Neural cell (in vitro differentiated cells): Measurements from ENCODE around the gene SLC7A6OS. TPM values are rescaled to one million over a fixed set of nuclear protein-coding genes. Genes with fewer than 3 reads are reported as not detected.

Source experiments
- H2AFZ ChIP-seq: fragments of 200-600, 300-800 bp; sonication (generic), shearing (Covaris generic); 2 replicates; pipeline ENCODE4 v1.6.0; 2014; ENCODE audit warnings: low read depth, mild to moderate bottlenecking, antibody characterized with exemption, low read length, moderate library complexity
- H3F3A ChIP-seq: fragments of 200-600 bp; shearing (Covaris generic); 2 replicates; pipeline ENCODE4 v1.6.1; 2016; ENCODE audit warnings: mild to moderate bottlenecking, moderate library complexity, mixed read lengths, antibody characterized with exemption, low read length; ENCODE audit not compliant: insufficient read depth, poor library complexity, severe bottlenecking
- H3K27ac ChIP-seq: fragments of 200-600, 300-800 bp; sonication (generic), shearing (Covaris generic); 2 replicates; pipeline ENCODE4 v1.5.1; 2014; ENCODE audit warnings: mild to moderate bottlenecking, low read length, moderate library complexity
- H3K27me3 ChIP-seq: fragments of 300-800, 200-600 bp; sonication (generic), shearing (Covaris generic); 2 replicates; pipeline ENCODE4 v1.6.0; 2014; ENCODE audit warnings: mild to moderate bottlenecking, low read depth, low read length, moderate library complexity; ENCODE audit not compliant: insufficient read depth
- H3K36me3 ChIP-seq: fragments of 300-800, 200-600 bp; sonication (generic), shearing (Covaris generic); 2 replicates; pipeline ENCODE4 v1.5.1; 2014; ENCODE audit warnings: mild to moderate bottlenecking, antibody characterized with exemption, low read length, moderate library complexity; ENCODE audit not compliant: insufficient read depth
- H3K4me2 ChIP-seq: fragments of 300-800, 200-600 bp; sonication (generic), shearing (Covaris generic); 2 replicates; pipeline ENCODE4 v1.6.0; 2014; ENCODE audit warnings: mild to moderate bottlenecking, low read length
- H3K4me3 ChIP-seq: fragments of 300-800, 200-600 bp; sonication (generic), shearing (Covaris generic); 2 replicates; pipeline ENCODE4 v1.5.1; 2014; ENCODE audit warnings: mild to moderate bottlenecking, low read length, moderate library complexity
- H3K79me2 ChIP-seq: fragments of 200-600 bp; shearing (Covaris generic); replicated peaks from 2 replicates; pipeline ENCODE4 v1.6.0; 2014; ENCODE audit warnings: mild to moderate bottlenecking, low read length, moderate library complexity; ENCODE audit not compliant: insufficient read depth
- H3K9ac ChIP-seq: fragments of 300-800, 200-600 bp; sonication (generic), shearing (Covaris generic); 2 replicates; pipeline ENCODE4 v1.6.1; 2016; ENCODE audit warnings: mild to moderate bottlenecking, low read length, mixed read lengths
- H3K9me2 ChIP-seq: fragments of 200-600 bp; shearing (Covaris generic); 2 replicates; pipeline ENCODE4 v1.6.1; 2016; ENCODE audit warnings: mild to moderate bottlenecking, low read length, mixed read lengths; ENCODE audit not compliant: insufficient read depth
- H3K9me3 ChIP-seq: fragments of 200-600, 300-800 bp; sonication (generic), shearing (Covaris generic); 2 replicates; pipeline ENCODE4 v1.6.1; 2016; ENCODE audit warnings: mild to moderate bottlenecking, mixed run types, low read length, moderate library complexity, mixed read lengths
- H4K20me1 ChIP-seq: fragments of 200-600 bp; shearing (Covaris generic); 2 replicates; pipeline ENCODE4 v1.6.1; 2016; ENCODE audit warnings: mild to moderate bottlenecking, mixed run types; ENCODE audit not compliant: insufficient read depth
- EP300 ChIP-seq: fragments of 450-650 bp; conservative IDR thresholded peaks from 2 replicates; pipeline ENCODE4 v1.6.1; 2014; ENCODE audit warnings: antibody characterized with exemption, mild to moderate bottlenecking, moderate library complexity; ENCODE audit not compliant: poor library complexity, severe bottlenecking
- EZH2 ChIP-seq: fragments of 200-600, 300-800 bp; shearing (Covaris generic), sonication (generic); IDR thresholded peaks from 2 replicates; pipeline ENCODE4 v1.6.1; 2014; ENCODE audit warnings: antibody characterized with exemption, low read length, borderline replicate concordance, mild to moderate bottlenecking; ENCODE audit not compliant: insufficient read depth, poor library complexity, severe bottlenecking
- MXI1 ChIP-seq: fragments of 450-650 bp; conservative IDR thresholded peaks from 2 replicates; pipeline ENCODE4 v1.6.1; 2014; ENCODE audit warnings: antibody characterized with exemption, mild to moderate bottlenecking; ENCODE audit not compliant: poor library complexity, severe bottlenecking
- POLR2AphosphoS5 ChIP-seq: IDR thresholded peaks from 2 replicates; pipeline ENCODE4 v1.6.1; 2012
- RAD21 ChIP-seq: fragments of 450-650 bp; conservative IDR thresholded peaks from 2 replicates; pipeline ENCODE4 v1.6.1; 2014; ENCODE audit warnings: antibody characterized with exemption, mild to moderate bottlenecking, moderate library complexity
- REST ChIP-seq: IDR thresholded peaks from 2 replicates; pipeline ENCODE4 v1.6.1; 2012; ENCODE audit warnings: borderline replicate concordance
- SMC3 ChIP-seq: fragments of 450-650 bp; conservative IDR thresholded peaks from 2 replicates; pipeline ENCODE4 v1.6.1; 2014; ENCODE audit warnings: antibody characterized with exemption, mild to moderate bottlenecking, moderate library complexity; ENCODE audit not compliant: poor library complexity
- TAF1 ChIP-seq: IDR thresholded peaks from 2 replicates; pipeline ENCODE4 v1.6.1; 2012; ENCODE audit warnings: low read depth
- polyA plus RNA-seq: library from polyadenylated mRNA; depleted of rRNA; stranded (reverse); fragments of >200 nt; gene quantifications from 2 replicates; pipeline ENCODE4 v1.2.3, GENCODE V29; 2014
- TF ChIP-seq, protein P1 (sequence below): fragments of 450-650 bp; IDR thresholded peaks from 2 replicates; pipeline ENCODE4 v1.5.1; 2014; ENCODE audit warnings: antibody characterized with exemption, mild to moderate bottlenecking, moderate library complexity; ENCODE audit not compliant: poor library complexity, severe bottlenecking

The SLC7A6OS gene
- polyA plus RNA-seq, 1 donor from 2014 or later: 21.3 TPM

GRCh38 chr16:68272507-68273209, 38.1 kb downstream of the SLC7A6OS start:
- no peaks in the 10 kb centered on the region for H4K20me1 ChIP-seq
- no peaks in the 10 kb centered on the region for H3F3A ChIP-seq
- no peak overlapping the region for H3K9ac ChIP-seq
- H3K36me3 ChIP-seq: no peaks in the 10 kb centered on the region
- no peak overlapping the region for H3K27ac ChIP-seq
- H2AFZ ChIP-seq: no peak overlapping the region
- no peak overlapping the region for H3K4me3 ChIP-seq
- no peaks in the 10 kb centered on the region for H3K9me3 ChIP-seq
- H3K27me3 ChIP-seq: no peaks in the 10 kb centered on the region
- TF ChIP-seq REST (no peak), POLR2AphosphoS5 (no peak), TAF1 (no peak), RAD21 (no peak), SMC3 (no peak), EZH2 (no peak), EP300 (no peak), MXI1 (no peak)
- TF ChIP-seq, protein P1, sequence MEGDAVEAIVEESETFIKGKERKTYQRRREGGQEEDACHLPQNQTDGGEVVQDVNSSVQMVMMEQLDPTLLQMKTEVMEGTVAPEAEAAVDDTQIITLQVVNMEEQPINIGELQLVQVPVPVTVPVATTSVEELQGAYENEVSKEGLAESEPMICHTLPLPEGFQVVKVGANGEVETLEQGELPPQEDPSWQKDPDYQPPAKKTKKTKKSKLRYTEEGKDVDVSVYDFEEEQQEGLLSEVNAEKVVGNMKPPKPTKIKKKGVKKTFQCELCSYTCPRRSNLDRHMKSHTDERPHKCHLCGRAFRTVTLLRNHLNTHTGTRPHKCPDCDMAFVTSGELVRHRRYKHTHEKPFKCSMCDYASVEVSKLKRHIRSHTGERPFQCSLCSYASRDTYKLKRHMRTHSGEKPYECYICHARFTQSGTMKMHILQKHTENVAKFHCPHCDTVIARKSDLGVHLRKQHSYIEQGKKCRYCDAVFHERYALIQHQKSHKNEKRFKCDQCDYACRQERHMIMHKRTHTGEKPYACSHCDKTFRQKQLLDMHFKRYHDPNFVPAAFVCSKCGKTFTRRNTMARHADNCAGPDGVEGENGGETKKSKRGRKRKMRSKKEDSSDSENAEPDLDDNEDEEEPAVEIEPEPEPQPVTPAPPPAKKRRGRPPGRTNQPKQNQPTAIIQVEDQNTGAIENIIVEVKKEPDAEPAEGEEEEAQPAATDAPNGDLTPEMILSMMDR: no peak
- H3K79me2 ChIP-seq: no peaks in the 10 kb centered on the region
- no peaks in the 10 kb centered on the region for H3K9me2 ChIP-seq
- H3K4me2 ChIP-seq: no peak overlapping the region

- TF ChIP-seq TAF1 (no peak), POLR2AphosphoS5 (no peak), SMC3 (no peak), EZH2 (no peak), EP300 (no peak), RAD21 (no peak), MXI1 (no peak), REST (no peak)
- TF ChIP-seq, protein P1: no peak
- H3K9me3 ChIP-seq: no peaks in the 10 kb centered on the region
- H3K36me3 ChIP-seq: no peaks in the 10 kb centered on the region
- no peaks in the 10 kb centered on the region for H3K79me2 ChIP-seq
- H3K9ac ChIP-seq: no peak overlapping the region
- H3K27ac ChIP-seq: no peak overlapping the region
- H3F3A ChIP-seq: no peaks in the 10 kb centered on the region
- H3K4me3 ChIP-seq: no peak overlapping the region
- H3K27me3 ChIP-seq: no peaks in the 10 kb centered on the region
- H3K4me2 ChIP-seq: no peak overlapping the region
- no peaks in the 10 kb centered on the region for H4K20me1 ChIP-seq
- no peaks in the 10 kb centered on the region for H3K9me2 ChIP-seq
- H2AFZ ChIP-seq: no peak overlapping the region
Measured at GRCh38 chr16:68270353-68270752, 40.4 kb downstream of the SLC7A6OS start.
